Adrenal gland (tissue), 5 donors: ENCODE results near the gene NLRC5.

ENCODE experiments used
- POLR2A ChIP-seq, 2 donors: fragments of 450-650 bp; IDR thresholded peaks; one replicate each; pipeline ENCODE4 v1.6.1; 2017; ENCODE audit warnings: antibody characterized with exemption in 2 of 2, mild to moderate bottlenecking in 2 of 2, moderate library complexity in 1 of 2
- TF ChIP-seq, protein P1 (sequence below), 6 experiments: fragments of 450-650 bp in 4 of 6; fragments of 200-600 bp in 2 of 6; sonication (generic) in 1 of 6; IDR thresholded peaks; 1 replicate in 5 of 6; 2 replicates in 1 of 6; pipeline versions ENCODE4 v1.5.1 to v1.8.0; 2016 to 2021; ENCODE audit warnings: antibody characterized with exemption in 6 of 6, mild to moderate bottlenecking in 2 of 6, moderate library complexity in 1 of 6
- donor health status: DM: no; HTN: no; CAD: no.

DNA sequence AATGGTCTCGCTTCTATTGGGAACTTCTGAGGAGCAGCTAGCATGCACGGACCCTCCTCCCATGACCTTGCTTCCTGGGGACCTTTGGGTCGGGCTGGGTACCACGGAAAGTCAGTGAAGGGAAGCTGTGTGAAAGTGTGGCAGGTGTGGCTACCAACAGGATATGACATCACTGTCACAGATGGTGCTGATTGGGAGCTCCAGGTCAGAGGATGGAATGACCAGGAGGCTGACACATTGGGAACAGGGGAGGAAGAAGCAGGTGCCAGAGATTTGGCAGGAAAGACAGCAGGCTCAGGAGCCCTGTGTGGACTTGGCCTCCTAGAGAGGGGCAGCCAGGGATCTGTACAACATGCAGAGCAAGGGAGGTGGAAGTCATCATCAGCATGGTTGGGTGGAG is 137.1 kb downstream of the NLRC5 start:
- TF ChIP-seq POLR2A (IDR thresholded peaks at IDR 0.05): no peak
- TF ChIP-seq, protein P1, sequence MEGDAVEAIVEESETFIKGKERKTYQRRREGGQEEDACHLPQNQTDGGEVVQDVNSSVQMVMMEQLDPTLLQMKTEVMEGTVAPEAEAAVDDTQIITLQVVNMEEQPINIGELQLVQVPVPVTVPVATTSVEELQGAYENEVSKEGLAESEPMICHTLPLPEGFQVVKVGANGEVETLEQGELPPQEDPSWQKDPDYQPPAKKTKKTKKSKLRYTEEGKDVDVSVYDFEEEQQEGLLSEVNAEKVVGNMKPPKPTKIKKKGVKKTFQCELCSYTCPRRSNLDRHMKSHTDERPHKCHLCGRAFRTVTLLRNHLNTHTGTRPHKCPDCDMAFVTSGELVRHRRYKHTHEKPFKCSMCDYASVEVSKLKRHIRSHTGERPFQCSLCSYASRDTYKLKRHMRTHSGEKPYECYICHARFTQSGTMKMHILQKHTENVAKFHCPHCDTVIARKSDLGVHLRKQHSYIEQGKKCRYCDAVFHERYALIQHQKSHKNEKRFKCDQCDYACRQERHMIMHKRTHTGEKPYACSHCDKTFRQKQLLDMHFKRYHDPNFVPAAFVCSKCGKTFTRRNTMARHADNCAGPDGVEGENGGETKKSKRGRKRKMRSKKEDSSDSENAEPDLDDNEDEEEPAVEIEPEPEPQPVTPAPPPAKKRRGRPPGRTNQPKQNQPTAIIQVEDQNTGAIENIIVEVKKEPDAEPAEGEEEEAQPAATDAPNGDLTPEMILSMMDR (IDR thresholded peaks at IDR 0.05): no peak
